DOHH2 (cell line): ENCODE data around the gene ERI3.

Experiments
- H3F3A ChIP-seq: fragments of 200-600 bp; sonication (generic), shearing (Covaris generic); 2 replicates; pipeline ENCODE4 v1.6.0; 2016; ENCODE audit warnings: antibody characterized with exemption, mild to moderate bottlenecking; ENCODE audit not compliant: control insufficient read depth, insufficient read depth
- H3K27ac ChIP-seq: fragments of 200-600 bp; sonication (generic); 2 replicates; pipeline ENCODE4 v1.5.1; 2014; ENCODE audit warnings: low read depth, mild to moderate bottlenecking, low read length, moderate library complexity
- H3K27me3 ChIP-seq: fragments of 200-600 bp; sonication (generic); 2 replicates; pipeline ENCODE4 v1.6.1; 2014; ENCODE audit warnings: mild to moderate bottlenecking, low read length, mixed read lengths; ENCODE audit not compliant: control insufficient read depth
- H3K36me3 ChIP-seq: fragments of 200-600 bp; sonication (generic); 2 replicates; pipeline ENCODE4 v1.6.1; 2014; ENCODE audit warnings: mild to moderate bottlenecking, low read length, moderate library complexity, mixed read lengths; ENCODE audit not compliant: control insufficient read depth
- H3K4me1 ChIP-seq: fragments of 200-600 bp; sonication (generic); 2 replicates; pipeline ENCODE4 v1.6.1; 2014; ENCODE audit warnings: mild to moderate bottlenecking, low read length, mixed read lengths; ENCODE audit not compliant: control insufficient read depth
- H3K4me2 ChIP-seq: fragments of 200-600 bp; sonication (generic); 2 replicates; pipeline ENCODE4 v1.6.0; 2014; ENCODE audit warnings: mild to moderate bottlenecking, low read length, moderate library complexity
- H3K4me3 ChIP-seq: fragments of 200-600 bp; sonication (generic); 2 replicates; pipeline ENCODE4 v1.5.1; 2014; ENCODE audit warnings: mild to moderate bottlenecking, low read length, mixed read lengths
- H3K79me2 ChIP-seq: fragments of 200-600 bp; sonication (generic); 2 replicates; pipeline ENCODE4 v1.6.1; 2014; ENCODE audit warnings: mild to moderate bottlenecking, low read length, mixed read lengths; ENCODE audit not compliant: control insufficient read depth
- H3K9me2 ChIP-seq: fragments of 200-600 bp; sonication (generic); replicated peaks from 2 replicates; pipeline ENCODE4 v1.6.1; 2014; ENCODE audit warnings: mild to moderate bottlenecking, low read length, mixed read lengths; ENCODE audit not compliant: control insufficient read depth
- H3K9me3 ChIP-seq: fragments of 200-600 bp; sonication (generic); 2 replicates; pipeline ENCODE4 v1.6.1; 2014; ENCODE audit warnings: antibody characterized with exemption, low read length, mixed read lengths; ENCODE audit not compliant: control insufficient read depth, insufficient read depth
- H4K20me1 ChIP-seq: fragments of 200-600 bp; sonication (generic); 2 replicates; pipeline ENCODE4 v1.6.0; 2014; ENCODE audit warnings: low read depth, mild to moderate bottlenecking, antibody characterized with exemption, low read length, moderate library complexity; ENCODE audit not compliant: control insufficient read depth, insufficient read depth
- CTCF ChIP-seq: fragments of 200-600 bp; sonication (generic); IDR thresholded peaks from one replicate; pipeline ENCODE4 v1.5.1; 2014; ENCODE audit warnings: antibody characterized with exemption, mild to moderate bottlenecking, low read depth, low read length; ENCODE audit not compliant: poor library complexity, severe bottlenecking
- EZH2phosphoT487 ChIP-seq: fragments of 200-600 bp; sonication (generic); IDR thresholded peaks from 2 replicates; pipeline ENCODE4 v1.6.1; 2017; ENCODE audit warnings: borderline replicate concordance, mild to moderate bottlenecking, antibody characterized with exemption, low read length, moderate library complexity, mixed read lengths

Gene ERI3

GRCh38 chr1:44281962-44282703, 72.9 kb downstream of the ERI3 start:
- peaks cover 16% of the 10 kb centered on the region for H3K36me3 ChIP-seq
- H3K4me1 ChIP-seq: no peaks in the 10 kb centered on the region
- no peak overlapping the region for H3K4me3 ChIP-seq
- no peaks in the 10 kb centered on the region for H3K79me2 ChIP-seq
- no peak for TF ChIP-seq CTCF
- TF ChIP-seq EZH2phosphoT487: no peak
- no peak overlapping the region for H3K4me2 ChIP-seq
- no peaks in the 10 kb centered on the region for H3K27me3 ChIP-seq
- H3F3A ChIP-seq: no peaks in the 10 kb centered on the region
- no peaks in the 10 kb centered on the region for H3K9me2 ChIP-seq
- H4K20me1 ChIP-seq: no peaks in the 10 kb centered on the region
- no peaks in the 10 kb centered on the region for H3K9me3 ChIP-seq
- H3K27ac ChIP-seq: no peak overlapping the region

GRCh38 chr1:44276901-44277300, 78.2 kb downstream of the ERI3 start:
- peaks cover 10% of the 10 kb centered on the region for H3K4me1 ChIP-seq
- H3K4me3 ChIP-seq: no peak overlapping the region
- H3K27ac ChIP-seq: no peak overlapping the region
- no peaks in the 10 kb centered on the region for H3K9me2 ChIP-seq
- no peak for TF ChIP-seq EZH2phosphoT487
- TF ChIP-seq CTCF: no peak
- H3K36me3 ChIP-seq: no peaks in the 10 kb centered on the region; the same call in 1 of the 2 replicates
- H3K27me3 ChIP-seq: no peaks in the 10 kb centered on the region
- H3K79me2 ChIP-seq: no peaks in the 10 kb centered on the region
- H4K20me1 ChIP-seq: peaks cover 7% of the 10 kb centered on the region; the same call in 1 of the 2 replicates
- no peaks in the 10 kb centered on the region for H3K9me3 ChIP-seq
- H3F3A ChIP-seq: no peaks in the 10 kb centered on the region
- H3K4me2 ChIP-seq: no peak overlapping the region

GRCh38 chr1:44275991-44276405, 79.1 kb downstream of the ERI3 start:
- Histone ChIP-seq H3K36me3 (no peaks in the 10 kb centered on the region), H3K27me3 (no peaks in the 10 kb centered on the region), H3K9me3 (no peaks in the 10 kb centered on the region), H3K4me3 (no peak overlapping the region), H3F3A (no peaks in the 10 kb centered on the region), H3K27ac (no peak overlapping the region), H3K4me2 (no peak overlapping the region), H3K9me2 (no peaks in the 10 kb centered on the region), H3K4me1 (peaks cover 10% of the 10 kb centered on the region), H3K79me2 (no peaks in the 10 kb centered on the region), H4K20me1 (peaks cover 7% of the 10 kb centered on the region; the same call in 1 of the 2 replicates)
- TF ChIP-seq EZH2phosphoT487: no peak
- TF ChIP-seq CTCF: no peak
